RPMI7951 (cell line): ENCODE results near the gene BAIAP2. TPM values are rescaled to one million over a fixed set of nuclear protein-coding genes. Genes with fewer than 3 reads are reported as not detected.

Experiments
- DNase-seq: peaks from one replicate; pipeline ENCODE4 v3.0.0-alpha.2; 2012; ENCODE audit warnings: low read depth
- total RNA-seq: library from RNA; depleted of rRNA; stranded (reverse); fragments of >200 nt; shearing (Covaris generic); gene quantifications from 2 replicates; pipeline ENCODE4 v1.2.3, GENCODE V29; 2014

The BAIAP2 gene
- total RNA-seq, 1 experiment from 2014 or later = 9.7 TPM

DNA sequence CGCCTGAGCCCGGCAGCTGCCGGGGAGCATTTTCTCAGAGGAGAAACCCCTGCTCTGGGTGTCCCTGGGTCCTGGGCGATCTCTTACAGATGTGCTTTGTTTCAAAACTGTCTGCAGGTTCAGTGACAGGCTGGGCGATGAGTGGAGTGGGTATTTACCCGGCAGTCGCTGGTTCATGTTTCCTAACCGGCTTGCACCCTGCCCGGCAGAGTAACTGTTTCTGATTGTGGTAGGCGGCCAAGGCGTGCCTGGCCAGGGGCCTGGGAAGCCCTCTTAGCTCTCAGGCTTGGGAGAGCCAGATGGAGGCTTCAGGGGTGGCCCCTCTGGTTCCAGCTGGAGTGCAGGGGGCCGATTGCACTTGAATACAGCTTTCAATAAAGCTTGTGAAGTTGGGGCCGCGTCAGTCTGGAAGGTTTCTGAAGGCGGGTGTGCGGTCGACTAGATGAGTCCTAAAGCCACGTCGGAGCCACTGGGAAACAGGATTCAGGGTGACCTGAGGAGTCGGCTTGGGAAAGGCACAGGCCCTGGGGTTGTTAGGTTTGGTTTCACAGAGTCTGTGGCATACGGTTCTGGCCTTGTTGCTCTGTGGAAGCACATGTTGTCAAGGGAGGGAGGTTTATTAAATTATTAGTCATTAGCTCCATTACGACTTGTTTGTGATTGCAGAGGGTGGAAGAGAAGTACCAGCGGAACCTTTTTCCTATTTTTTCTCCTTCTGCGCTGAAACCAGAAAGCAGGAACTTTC, 1.4 kb downstream of the BAIAP2 start:
- no peak for DNase-seq

DNA sequence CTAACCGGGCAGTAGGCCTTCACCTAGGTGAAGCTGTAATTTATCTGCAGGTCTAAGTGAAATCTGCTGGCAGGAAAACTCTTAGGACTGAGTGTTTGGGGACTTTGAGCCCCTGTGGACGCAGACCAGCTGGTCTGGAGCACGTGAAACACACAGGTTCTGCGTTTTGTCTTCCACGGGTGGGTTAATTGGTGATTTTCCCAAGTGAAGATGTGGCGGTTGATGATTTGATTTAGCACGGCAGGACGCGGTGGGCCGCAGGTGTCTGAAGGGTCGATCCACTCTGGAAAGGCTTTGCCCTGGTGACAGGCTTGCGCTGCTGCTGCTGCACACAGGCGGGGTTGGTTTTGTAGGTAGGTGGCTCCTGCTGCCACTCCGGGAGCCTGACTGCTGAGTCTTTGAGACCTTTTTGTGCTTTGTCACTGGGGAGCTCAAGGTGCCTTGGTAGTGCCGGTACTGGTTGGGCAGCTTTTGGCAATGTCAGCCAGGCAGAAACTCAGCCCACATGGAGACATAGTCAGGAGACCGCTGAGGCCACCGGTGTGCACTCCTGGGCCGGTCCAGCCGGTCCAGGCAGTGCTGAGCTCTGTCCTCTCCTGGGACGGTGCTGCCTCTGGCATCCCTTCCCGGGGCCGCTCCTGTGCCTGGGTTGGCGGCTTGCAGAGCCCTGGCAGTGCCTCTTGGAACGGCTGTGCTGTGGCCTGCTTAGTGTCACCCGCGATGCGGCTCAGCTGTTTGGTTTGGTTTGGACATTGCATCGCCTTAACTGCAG, 2.3 kb downstream of the BAIAP2 start:
- no peak for DNase-seq

DNA sequence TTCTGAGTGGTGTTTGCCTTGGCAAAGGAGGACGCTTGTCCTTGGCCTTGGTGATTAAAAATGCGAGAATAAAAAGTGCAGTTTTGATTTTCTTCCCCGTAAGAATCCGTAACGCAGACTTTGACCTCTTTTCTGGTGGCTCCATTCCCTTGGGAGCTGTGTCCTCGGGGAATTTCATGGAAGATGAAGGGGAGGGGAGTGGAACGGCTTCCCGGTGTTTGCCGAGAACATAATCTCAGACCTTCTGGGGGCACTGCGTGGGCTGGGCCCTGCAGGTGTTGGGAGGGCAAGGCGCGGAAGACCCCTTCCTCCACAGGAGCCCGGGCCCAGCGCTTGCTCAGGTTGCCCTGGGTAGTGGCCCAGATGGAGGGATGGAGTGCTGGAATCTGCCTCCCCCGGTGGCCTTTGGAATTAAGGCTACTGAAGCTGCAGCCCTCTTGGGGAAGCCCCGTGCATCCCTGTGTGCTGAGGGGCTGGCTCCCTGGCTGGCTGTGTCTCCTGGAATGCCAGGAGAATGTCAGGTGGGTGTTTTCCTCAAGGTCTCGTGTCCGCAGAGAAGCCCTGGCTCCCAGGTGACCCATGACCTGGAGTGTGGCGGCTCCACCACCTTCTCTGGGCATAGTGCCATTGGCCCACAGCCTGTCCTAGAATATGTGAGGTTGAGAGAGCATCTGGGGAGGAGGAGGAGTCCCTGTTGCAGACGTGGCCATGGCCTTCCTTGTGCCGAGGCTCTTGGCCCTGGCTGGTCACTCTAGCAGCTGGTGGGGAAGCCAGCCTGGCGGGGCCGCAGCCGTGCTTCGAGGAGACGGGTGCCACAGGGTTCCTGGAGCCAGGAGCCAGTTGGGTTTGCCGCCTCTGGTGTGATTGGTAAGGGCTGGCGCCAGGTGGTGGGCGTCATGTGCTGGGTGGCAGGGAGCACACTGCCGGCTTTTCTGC, 3.1 kb downstream of the BAIAP2 start:
- no peak for DNase-seq

DNA sequence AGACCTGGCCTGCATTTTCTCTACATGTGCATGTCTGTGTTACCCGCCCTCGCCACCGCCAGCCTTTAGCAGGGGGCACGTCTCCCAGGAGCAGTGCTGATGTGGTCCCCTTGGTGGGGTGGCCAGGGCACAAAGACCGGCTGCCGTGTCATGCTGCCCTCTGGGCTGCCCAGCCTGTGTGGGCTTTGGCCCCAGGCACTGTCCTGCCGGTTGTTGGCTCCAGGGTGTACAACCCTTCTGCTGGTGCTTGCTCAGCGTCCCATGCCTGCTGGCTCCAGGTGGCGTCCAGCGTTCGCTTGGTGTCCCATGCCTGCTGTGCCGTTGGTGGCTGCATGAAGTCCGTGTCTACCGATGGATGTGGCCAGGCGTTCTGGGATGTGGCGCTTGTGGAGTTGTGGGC, 4.1 kb downstream of the BAIAP2 start:
- no peak for DNase-seq

DNA sequence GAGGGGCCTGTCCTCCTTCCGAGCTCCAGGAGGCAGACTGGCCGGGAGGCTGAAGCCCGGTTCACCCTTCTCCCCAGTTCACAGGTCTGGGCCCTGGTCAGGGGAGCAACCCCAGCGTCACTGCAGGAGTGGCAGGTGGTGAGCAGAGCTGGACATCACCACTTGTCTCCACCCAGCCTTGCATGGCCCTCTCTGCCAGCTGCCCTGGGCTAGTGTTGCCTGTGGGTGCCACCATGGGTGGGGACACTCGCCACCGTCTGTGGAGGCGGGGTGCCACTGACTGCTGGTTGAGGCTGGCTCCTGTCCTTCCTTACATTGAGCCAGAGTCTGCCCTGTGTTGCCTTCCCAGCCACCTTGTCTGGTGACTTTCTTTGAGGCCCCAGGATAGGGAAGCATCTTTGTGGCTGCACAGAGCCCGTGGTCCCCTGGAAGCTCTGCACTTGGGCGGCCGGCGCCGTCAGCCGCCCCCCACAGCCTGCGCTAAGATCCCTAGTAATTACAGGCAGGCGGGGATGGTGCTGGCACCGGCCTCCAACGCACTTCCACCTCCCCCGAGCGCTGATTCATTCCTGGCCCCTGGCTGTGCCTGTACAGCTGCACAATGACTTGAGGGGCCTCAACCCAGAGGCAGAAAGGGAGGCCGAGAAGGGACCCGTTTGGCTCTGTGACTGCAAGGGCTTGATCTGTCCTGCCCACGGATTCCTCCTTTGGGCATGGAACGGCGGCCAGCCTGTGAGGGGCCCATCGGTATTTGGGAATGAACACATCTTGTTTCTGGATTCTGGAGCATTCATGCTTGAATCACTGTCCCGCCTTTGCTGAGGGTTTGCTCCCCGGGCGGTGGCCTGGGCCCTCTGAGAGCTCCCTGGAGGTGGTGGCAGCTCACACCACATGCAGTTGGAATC, 5.2 kb downstream of the BAIAP2 start:
- peak; percentile 86 for DNase-seq

DNA sequence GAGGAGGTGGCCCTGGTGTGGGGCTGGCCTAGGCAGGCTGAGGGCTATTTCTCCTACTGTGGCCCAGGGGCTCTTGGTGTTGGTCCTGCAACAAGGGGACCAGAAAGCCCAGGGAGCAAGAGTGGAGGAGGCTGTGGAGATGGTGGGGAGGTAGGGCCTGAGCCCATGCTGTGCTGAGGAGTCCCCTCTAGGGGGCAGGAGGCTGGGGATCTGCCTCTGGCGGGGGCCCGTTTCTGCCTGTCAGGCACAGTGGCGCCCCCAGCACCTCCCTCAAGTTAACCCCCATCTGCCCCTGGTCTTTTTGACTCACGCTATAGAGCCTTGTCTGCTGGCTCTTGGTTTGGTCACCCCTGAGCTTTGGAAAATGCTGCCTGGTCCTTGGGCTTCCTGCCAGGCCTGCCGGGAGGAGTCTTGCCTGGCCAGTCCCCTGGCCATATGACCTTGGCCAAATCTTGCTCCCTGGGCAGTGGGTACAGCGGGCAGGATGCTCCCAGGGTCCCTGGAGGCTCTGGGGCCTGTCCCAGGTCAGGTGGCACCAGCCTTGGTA, 5.9 kb downstream of the BAIAP2 start:
- peak; percentile 29 for DNase-seq

DNA sequence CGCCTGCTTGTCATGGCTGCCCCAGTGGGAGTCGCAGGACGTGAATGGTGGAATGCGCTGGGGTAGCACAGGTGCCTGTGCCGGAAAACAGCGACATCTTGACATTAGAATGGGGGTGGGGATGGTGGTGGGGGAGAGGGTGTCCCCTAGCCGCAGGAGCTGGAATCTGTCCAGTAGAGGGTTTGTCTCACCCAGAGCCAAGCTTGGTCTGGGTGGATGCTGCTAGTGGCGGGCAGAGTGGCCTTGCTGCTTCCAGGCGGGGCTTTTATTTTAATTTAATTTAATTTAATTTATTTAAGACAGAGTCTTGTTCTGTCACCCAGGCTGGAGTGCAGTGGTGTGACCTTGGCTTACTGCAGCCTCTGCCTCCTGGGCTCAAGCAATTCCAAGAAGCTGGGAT, 7.7 kb downstream of the BAIAP2 start:
- no peak for DNase-seq

DNA sequence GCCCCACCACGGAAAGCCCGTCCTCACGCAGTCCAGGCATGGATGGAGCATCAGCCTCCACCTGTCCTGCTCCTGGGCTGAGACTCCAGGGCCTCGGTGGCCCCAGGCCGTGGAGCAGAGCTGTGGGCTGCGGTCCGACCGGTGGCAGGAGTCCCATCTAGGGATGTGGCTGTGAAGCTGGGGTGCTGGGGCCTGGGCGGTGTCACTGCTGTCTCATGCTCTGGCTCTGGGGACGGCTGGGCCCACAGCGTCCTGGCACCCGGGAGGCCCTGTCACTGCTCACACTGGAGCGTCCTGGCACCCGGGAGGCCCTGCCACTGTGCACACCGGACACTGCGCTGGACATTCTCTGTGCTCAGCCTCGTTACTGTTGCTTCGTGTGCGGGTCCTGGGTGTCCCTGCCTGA, 8.4 kb downstream of the BAIAP2 start:
- no peak for DNase-seq

DNA sequence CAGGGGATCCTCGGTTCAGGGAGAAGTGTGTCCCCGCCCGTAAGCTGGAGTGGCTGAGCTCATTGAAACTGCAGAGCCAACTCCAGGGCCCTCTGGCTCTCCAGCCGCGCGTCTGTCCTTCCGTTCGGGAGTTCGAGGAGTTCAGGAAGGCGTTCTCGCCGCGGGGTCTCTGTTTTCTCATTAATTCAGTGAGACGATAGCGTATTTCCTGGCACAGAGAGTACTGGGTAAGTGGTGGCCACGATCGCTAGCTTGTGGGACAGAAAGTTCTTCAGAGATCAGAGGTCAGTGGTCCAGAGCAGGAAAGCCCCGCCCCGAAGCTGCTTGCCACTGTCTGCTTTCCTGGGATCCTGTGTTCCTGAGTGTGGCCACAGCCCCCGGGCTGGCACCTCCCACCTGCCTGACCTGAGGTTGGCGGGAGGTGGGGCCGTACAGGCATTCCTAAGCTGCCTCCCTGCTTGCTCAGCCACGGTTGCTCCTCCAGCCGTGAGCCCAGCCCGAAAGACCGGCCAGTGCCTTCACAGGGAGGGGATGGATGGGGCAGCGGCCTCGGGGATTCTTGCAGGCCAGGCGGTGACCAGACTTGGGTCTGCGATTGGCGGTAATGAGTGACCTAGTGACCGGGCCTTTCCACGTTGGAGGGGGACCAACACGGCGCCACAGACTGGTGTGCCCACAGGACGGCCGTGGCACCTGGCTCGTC, 8.9 kb downstream of the BAIAP2 start:
- peak; percentile 73 for DNase-seq

DNA sequence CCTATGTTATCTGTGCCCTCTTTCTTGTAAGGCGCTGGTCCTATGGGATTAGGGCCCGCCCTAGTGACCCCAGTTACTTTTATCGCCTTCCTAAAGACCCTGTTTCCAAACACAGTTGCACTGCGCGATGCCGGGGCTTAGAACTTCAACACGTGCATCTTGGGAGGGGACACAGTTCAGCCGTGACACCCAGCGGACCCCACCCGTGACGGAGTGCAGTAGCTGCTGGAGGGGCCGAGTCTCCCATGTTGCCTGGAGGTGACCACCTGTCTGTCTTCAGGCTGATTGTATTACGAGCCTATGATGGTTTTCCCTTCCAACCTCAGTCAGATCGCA, 9.4 kb downstream of the BAIAP2 start:
- no peak for DNase-seq

DNA sequence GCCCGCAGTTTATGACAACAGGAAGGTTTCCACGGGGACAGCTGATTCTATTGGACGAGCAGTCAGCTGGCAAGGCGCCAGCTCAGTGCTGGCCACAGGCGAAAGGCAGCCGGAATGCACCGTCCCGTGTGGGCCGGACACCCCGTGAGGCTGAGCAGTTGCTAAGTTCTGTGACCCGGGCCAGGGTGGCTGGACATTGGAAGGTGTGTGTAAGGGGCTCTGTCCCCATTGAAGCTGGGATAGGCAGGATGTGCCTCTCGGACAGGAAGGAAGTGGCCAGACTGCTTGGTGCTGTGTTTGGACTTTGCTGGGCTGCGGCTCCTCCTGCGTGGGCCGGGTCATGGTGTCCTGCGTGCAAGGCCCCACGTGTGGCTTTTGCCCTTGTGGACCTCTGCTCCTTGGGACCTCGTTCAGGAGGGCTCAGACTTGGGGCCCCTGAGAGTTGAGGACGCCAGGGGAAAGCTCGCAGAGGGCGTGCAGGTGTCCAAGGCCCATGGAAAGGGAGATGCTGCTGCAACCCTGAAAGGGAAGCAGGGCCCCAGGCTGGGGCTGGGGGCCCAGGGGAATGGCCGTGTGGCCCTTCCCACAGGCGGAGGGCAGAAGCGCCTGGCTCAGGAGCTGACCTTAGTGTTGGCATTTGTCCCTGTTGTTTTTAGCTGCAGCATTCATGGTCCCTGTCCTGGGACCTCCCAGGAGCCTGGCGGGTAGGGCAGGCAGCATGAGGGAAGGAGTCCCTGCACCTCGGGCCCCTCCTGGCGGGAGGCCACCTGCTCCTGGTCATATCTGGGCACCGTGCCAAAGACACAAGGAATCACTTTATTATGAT, 10.0 kb downstream of the BAIAP2 start:
- peak; percentile 83 for DNase-seq

DNA sequence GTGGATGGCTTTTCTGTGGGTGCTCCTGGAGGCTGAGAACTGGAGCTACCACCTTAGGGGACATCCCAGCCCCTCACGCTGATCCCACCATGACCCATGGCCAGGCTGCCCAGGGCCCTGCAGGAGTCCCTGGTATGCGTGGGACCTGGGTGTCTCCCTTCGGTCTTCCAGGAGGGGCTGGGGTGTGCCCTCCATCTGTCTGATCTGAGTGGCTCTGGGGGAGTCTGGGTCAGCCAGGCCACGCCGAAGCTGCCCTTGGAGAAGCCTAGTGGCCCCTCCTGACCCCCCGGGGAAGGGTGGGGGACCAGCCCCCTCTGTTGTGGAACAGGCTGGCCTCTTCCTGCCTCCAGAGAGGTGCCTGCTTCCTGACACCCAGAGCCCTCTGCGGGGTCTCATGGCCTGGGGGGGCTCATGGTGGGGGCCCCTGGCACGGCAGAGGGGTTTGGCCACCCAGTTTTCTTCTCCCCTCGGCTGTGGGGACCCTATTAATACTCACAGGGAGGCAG, 10.7 kb downstream of the BAIAP2 start:
- DNase-seq = no peak

DNA sequence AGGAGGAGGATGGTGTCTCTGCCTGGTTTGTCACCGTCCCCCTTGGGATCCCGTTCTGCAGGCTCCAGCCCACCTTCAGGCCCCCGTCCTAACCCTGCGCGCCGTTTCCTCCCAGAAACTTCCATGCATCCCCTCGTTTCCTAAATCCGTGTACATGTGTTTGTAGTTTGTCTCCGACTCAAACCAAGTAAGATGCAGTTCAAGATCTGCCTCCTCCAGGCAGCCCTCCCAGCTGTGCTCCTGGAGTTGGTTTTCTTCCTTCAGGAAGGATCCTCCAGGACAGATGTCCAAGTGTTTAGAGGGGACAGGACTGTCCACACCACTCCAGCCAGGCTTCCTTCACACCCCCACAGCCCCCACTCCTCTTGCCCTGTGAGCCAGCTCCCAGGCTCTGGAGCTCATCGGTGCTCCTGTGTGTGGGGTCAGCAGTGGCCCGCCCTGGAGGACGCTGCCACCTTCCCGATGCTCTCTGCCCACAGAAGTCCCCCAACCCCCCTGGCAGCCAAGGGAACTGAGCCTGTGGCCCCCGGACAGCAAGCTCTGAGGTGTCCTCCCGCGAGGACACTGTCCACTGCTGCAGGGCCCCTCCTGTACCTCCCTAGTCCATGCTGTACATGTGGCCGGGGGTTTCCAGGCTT, 11.3 kb downstream of the BAIAP2 start:
- DNase-seq = no peak

DNA sequence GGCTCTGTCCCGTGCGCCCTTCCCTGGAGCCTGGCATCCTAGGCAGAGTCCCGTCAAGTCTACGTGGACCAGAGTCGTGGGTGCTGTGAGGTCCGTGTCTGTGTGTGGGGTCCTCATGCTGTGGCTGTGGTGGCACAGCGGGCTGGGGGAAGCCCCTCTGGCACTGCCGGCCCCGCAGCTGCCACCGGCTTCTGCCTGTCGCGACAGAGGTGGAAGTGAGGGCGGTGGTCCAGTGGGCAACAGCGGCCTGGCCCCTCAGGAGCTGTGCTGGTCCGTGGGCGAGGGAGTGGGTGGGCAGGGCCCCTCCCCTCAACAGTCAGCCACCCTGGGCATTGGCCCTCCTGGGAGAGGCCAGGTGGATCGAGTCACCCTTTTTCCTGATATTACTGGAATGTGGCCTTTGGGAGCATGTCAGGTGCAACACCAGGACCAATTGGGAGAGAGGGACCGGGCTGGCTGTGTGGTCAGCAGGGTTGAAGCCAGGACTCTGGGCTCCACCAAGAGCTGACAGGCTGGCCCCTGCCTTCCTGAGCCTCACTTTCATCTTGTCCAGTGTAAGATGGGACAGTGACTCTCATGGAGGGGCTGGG, 11.9 kb downstream of the BAIAP2 start:
- DNase-seq = no peak

DNA sequence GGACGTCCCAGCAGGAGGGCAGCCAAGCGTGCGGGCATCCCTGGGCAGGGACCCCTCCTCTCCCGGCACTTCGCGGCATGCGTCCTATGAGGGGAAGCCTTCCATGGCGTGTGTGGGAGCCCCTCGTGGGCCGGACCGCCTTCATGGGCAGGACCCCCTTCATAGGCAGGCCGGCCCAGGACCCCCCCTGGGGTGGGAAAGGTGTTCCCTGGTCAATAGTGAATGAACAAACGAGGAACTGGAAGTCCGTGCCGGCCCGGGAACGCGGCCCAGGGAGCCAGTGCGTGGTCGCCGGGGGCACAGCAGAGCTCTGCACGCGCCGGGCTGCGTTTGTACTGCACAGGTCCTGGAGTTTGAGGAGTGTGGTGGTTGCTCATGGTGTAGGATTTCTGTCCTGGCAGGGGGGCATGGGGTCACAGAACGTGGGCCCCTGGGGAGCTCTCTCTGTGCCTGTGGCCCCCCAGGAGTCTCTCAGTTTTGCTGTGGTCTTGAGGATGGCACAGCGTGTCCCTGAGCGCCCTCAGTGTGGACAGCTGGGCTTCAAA, 13.9 kb downstream of the BAIAP2 start:
- no peak for DNase-seq

DNA sequence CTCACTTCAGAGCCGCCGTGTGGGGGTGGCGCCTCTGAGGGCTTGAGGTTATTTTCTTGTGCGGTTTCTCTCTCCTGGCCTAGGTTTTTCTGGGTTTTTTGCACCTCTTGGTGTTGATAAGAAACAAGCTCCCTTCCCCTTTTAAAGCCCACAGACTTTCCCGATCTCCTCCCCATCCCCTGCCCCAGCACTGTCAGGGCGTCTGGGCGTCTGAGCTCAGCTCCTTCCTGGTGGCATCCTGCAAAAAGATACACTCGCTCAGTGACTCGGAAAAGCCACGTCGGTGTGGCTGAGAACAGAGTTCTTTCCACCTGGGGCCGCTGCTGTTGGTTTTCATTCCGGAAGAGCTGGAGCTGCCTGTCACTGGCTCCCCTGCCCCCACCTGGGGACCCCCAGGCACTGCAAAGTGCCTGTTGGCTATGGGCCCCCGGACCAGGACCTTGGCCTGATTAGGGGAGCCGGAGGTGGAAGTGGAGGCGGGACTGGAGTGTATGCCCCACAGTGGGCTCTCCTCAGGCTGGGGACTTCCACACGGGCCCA, 14.5 kb downstream of the BAIAP2 start:
- no peak for DNase-seq

DNA sequence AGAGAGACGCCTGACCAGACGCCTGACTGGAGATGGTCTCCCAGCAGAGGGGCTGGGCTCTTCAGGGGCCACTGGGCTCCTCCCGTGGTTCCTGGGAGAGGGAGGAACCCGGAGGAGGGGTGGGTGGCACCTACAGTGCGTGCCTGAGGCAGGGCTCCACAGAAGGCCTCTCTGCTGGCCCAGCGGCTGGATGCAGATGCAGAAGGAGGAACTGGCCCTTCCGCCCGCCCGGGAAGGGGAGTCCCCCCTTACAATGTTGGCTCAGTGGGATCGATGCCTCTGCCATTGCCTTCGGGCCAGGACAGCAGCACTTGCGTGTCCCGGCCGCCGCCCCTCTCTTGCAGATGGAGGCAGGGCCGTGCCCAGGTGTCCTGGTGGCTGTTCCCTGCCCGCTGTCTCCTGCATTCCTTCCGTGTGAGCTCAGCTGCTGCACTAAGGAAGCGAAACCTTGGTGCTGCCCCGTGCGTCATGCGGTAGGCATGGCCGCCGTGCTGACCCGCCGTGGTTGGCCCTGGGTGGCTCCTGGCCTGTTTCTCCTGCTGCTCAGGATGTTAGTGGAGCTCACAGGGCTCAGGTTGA, 15.1 kb downstream of the BAIAP2 start:
- DNase-seq = peak; percentile 8
